K562 (cell line): ENCODE data around the gene EPHX1. TPM values are rescaled to one million over a fixed set of nuclear protein-coding genes. Genes with fewer than 3 reads are reported as not detected.

Source experiments
- ATF3 ChIP-seq, 2 experiments: fragments of 450-650 bp in 1 of 2; sonication (generic) in 1 of 2; formaldehyde crosslinking in 1 of 2; IDR thresholded peaks in 1 of 2; conservative IDR thresholded peaks in 1 of 2; 2 replicates each; pipeline versions ENCODE4 v1.6.1 to v1.8.1; 2016 to 2023; ENCODE audit warnings: mild to moderate bottlenecking in 2 of 2, moderate library complexity in 2 of 2, inconsistent platforms in 1 of 2, missing genetic modification reagents in 1 of 2
- BRCA1 ChIP-seq, 2 experiments: fragments of 450-650 bp in 1 of 2; sonication (generic) in 1 of 2; formaldehyde crosslinking in 1 of 2; IDR thresholded peaks; 2 replicates each; pipeline versions ENCODE4 v1.5.0 to v1.6.1; 2017 to 2020; ENCODE audit warnings: mild to moderate bottlenecking in 1 of 2, missing genetic modification reagents in 1 of 2
- CBX2 ChIP-seq: fragments of 200-600 bp; sonication (generic); IDR thresholded peaks from one replicate; pipeline ENCODE4 v1.6.1; 2012; ENCODE audit warnings: mild to moderate bottlenecking, low read length, inconsistent platforms; ENCODE audit not compliant: insufficient read depth, poor library complexity, severe bottlenecking
- CREB1 ChIP-seq, 2 experiments: sonication (generic) in 1 of 2; formaldehyde crosslinking in 1 of 2; IDR thresholded peaks; 2 replicates each; pipeline versions ENCODE4 v1.6.1 to v1.8.0; 2012 to 2022; ENCODE audit warnings: inconsistent platforms in 1 of 2, mild to moderate bottlenecking in 1 of 2, missing genetic modification reagents in 1 of 2, moderate library complexity in 1 of 2
- IRF2 ChIP-seq: sonication (generic); formaldehyde crosslinking; IDR thresholded peaks from 2 replicates; pipeline ENCODE4 v1.8.1; 2022; ENCODE audit warnings: mild to moderate bottlenecking, missing genetic modification reagents
- KAT2B ChIP-seq: IDR thresholded peaks from one replicate; pipeline ENCODE4 v1.6.1; 2012; ENCODE audit warnings: low read depth, mild to moderate bottlenecking, control low read depth, inconsistent platforms, low read length, moderate library complexity
- NCOR1 ChIP-seq: fragments of 450-650 bp; IDR thresholded peaks from 2 replicates; pipeline ENCODE4 v1.6.1; 2016; ENCODE audit warnings: mild to moderate bottlenecking, moderate library complexity
- NR3C1 ChIP-seq: sonication (generic); formaldehyde crosslinking; IDR thresholded peaks from 2 replicates; pipeline ENCODE4 v1.8.1; 2022; ENCODE audit warnings: missing genetic modification reagents
- PBX2 ChIP-seq, 2 experiments: IDR thresholded peaks in 1 of 2; conservative IDR thresholded peaks in 1 of 2; 2 replicates each; pipeline ENCODE4 v1.6.1; 2016; ENCODE audit warnings: low read depth in 2 of 2, mild to moderate bottlenecking in 1 of 2, missing compliant biosample characterization in 1 of 2, missing genetic modification characterization in 1 of 2, moderate library complexity in 1 of 2
- POLR2G ChIP-seq: fragments of 200-400 bp; formaldehyde crosslinking; IDR thresholded peaks from 2 replicates; pipeline ENCODE4 v1.6.1; 2017; ENCODE audit warnings: low read depth, mild to moderate bottlenecking, antibody characterized with exemption, low read length, moderate library complexity
- SLC30A9 ChIP-seq: fragments of 250-450 bp; sonication (Bioruptor Pico); IDR thresholded peaks from 2 replicates; pipeline ENCODE4 v1.8.0; 2022; ENCODE audit warnings: mild to moderate bottlenecking, moderate library complexity
- SRSF3 ChIP-seq: fragments of 200-400 bp; formaldehyde crosslinking; IDR thresholded peaks from 2 replicates; pipeline ENCODE4 v1.6.1; 2016; ENCODE audit warnings: mild to moderate bottlenecking, low read length, moderate library complexity; ENCODE audit not compliant: insufficient read depth
- TEAD1 ChIP-seq, 2 experiments: fragments of 450-650 bp in 1 of 2; sonication (generic) in 1 of 2; formaldehyde crosslinking; IDR thresholded peaks; 2 replicates each; pipeline versions ENCODE4 v1.4.0 to v1.8.0; 2020 to 2022; ENCODE audit warnings: mild to moderate bottlenecking in 2 of 2, missing genetic modification reagents in 1 of 2
- XRCC4 ChIP-seq: IDR thresholded peaks from one replicate; pipeline ENCODE4 v1.6.1; 2011; ENCODE audit not compliant: insufficient read depth, insufficient read length; ENCODE audit errors: extremely low read depth
- ZBED1 ChIP-seq: IDR thresholded peaks from 2 replicates; pipeline ENCODE4 v1.6.1; 2014
- ZFPM2 ChIP-seq: fragments of 250-450 bp; sonication (Bioruptor Pico); IDR thresholded peaks from 2 replicates; pipeline ENCODE4 v1.5.1; 2022; ENCODE audit warnings: mild to moderate bottlenecking
- ZNF668 ChIP-seq: fragments of 250-450 bp; sonication (Bioruptor Pico); IDR thresholded peaks from 2 replicates; pipeline ENCODE4 v1.8.0; 2022; ENCODE audit warnings: mild to moderate bottlenecking, inconsistent platforms
- polyA plus RNA-seq, 8 experiments: library from polyadenylated mRNA; depleted of rRNA in 4 of 8; stranded (reverse) in 5 of 8; unstranded in 3 of 8; fragments of >200 nt; fragmentation: Nextera tagmentation in 2 of 8; fragmentation: Illumina TruSeq in 1 of 8; extraction: Ambion mirVana in 2 of 8; extraction: Trizol in 1 of 8; gene quantifications; 2 replicates each; pipeline versions ENCODE4 v1.2.1 to v1.2.3, GENCODE V29; 2011 to 2014; ENCODE audit warnings: inconsistent platforms in 1 of 8, missing spikeins in 1 of 8
- total RNA-seq, 7 experiments: library from RNA; depleted of rRNA in 6 of 7; stranded (reverse); fragments of >200 nt in 6 of 7; fragmentation: Illumina TruSeq in 2 of 7; extraction: Trizol in 2 of 7; gene quantifications; 2 replicates each; pipeline versions ENCODE4 v1.2.1 to v1.2.3, GENCODE V29; 2011 to 2021; ENCODE audit warnings: low replicate concordance in 1 of 7
- TF ChIP-seq, protein P1 (sequence below): fragments of 250-450 bp; sonication (Bioruptor Pico); IDR thresholded peaks from 2 replicates; pipeline ENCODE4 v1.9.0; 2021; ENCODE audit warnings: mild to moderate bottlenecking, inconsistent platforms

The EPHX1 gene
- total and polyA plus RNA-seq, 9 of the 15 experiments (the other 6 are each of a cell fraction or from before 2014, with no cell fraction given): 0.21 to 27.0 (median 6.7) TPM

DNA sequence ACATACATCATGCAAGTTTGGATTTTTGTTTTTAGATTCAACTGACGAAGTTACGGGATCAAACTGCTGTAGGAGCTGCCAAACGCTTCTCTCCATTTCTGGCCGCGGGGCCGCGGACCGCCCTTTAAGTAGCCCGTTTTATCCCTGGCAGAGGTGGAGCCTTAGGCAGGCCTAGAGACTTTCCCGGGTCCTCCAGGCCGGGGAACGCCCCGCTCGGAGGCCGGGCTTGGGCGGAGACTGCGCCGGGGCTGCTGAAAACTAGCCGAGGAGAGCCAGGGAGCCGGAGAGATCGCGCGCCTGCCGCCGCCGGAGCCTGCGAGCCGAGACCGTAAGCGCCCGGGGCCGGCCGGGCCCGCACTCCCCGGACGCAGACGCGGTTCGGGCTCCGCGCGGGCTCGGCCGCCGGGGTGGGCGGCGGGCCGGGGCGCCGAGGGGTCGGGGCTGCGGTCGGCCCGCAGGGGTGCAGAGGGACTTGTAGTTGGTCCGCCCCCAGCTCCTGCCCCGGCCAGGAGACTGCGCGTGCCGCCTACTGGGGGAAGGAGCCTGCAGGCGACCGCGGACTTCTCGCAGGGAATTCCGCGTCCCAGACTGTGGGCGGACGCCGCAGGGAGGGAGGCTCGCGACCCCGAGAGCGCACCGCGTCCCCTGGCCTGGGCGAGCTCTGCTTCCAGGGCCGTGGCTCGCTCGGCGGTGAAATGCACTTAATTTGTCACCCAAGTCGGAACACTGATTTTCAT is at the start of gene EPHX1 (continued):
- TF ChIP-seq CBX2 (no peak), IRF2 (CRISPR knock-in tag) (no peak), TEAD1 (CRISPR knock-in tag; IDR thresholded peaks at IDR 0.05) (peak in 1 of 2 experiments; percentile 68; a peak in 1 of 4 replicates), POLR2G (peak; percentile 92), ZFPM2 (CRISPR knock-in tag) (no peak), SRSF3 (no peak), NCOR1 (no peak), NR3C1 (CRISPR knock-in tag) (no peak), ZNF668 (CRISPR knock-in tag) (no peak), ZBED1 (no peak), BRCA1 (IDR thresholded peaks at IDR 0.05) (no peak), BRCA1 (CRISPR knock-in tag; IDR thresholded peaks at IDR 0.05) (no peak), CREB1 (IDR thresholded peaks at IDR 0.05) (no peak), CREB1 (CRISPR knock-in tag; IDR thresholded peaks at IDR 0.05) (no peak), KAT2B (no peak), PBX2 (CRISPR knock-in tag; IDR thresholded peaks at IDR 0.05; ENCODE audit: low read depth) (no peak), PBX2 (tag; conservative IDR thresholded peaks at IDR 0.05; ENCODE audit: low read depth) (no peak), SLC30A9 (CRISPR knock-in tag) (no peak), ATF3 (IDR thresholded peaks at IDR 0.05) (no peak), ATF3 (CRISPR knock-in tag; conservative IDR thresholded peaks at IDR 0.05) (no peak), XRCC4 (no peak)
- TF ChIP-seq, protein P1, sequence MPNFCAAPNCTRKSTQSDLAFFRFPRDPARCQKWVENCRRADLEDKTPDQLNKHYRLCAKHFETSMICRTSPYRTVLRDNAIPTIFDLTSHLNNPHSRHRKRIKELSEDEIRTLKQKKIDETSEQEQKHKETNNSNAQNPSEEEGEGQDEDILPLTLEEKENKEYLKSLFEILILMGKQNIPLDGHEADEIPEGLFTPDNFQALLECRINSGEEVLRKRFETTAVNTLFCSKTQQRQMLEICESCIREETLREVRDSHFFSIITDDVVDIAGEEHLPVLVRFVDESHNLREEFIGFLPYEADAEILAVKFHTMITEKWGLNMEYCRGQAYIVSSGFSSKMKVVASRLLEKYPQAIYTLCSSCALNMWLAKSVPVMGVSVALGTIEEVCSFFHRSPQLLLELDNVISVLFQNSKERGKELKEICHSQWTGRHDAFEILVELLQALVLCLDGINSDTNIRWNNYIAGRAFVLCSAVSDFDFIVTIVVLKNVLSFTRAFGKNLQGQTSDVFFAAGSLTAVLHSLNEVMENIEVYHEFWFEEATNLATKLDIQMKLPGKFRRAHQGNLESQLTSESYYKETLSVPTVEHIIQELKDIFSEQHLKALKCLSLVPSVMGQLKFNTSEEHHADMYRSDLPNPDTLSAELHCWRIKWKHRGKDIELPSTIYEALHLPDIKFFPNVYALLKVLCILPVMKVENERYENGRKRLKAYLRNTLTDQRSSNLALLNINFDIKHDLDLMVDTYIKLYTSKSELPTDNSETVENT (CRISPR knock-in tag): peak; percentile 37; the same call in 1 of the 2 replicates
